GM10266 (cell line): Measurements from ENCODE around the gene TM9SF3.

ENCODE experiments used
- DNase-seq: peaks from one replicate; pipeline ENCODE4 v3.0.0; 2012; ENCODE audit errors: extremely low spot score
- TF ChIP-seq, protein P1 (sequence below): IDR thresholded peaks from 2 replicates; pipeline ENCODE4 v1.5.1; 2012; ENCODE audit warnings: mild to moderate bottlenecking, low read depth; ENCODE audit not compliant: control insufficient read depth, insufficient read depth; ENCODE audit errors: missing control alignments

Gene TM9SF3

DNA sequence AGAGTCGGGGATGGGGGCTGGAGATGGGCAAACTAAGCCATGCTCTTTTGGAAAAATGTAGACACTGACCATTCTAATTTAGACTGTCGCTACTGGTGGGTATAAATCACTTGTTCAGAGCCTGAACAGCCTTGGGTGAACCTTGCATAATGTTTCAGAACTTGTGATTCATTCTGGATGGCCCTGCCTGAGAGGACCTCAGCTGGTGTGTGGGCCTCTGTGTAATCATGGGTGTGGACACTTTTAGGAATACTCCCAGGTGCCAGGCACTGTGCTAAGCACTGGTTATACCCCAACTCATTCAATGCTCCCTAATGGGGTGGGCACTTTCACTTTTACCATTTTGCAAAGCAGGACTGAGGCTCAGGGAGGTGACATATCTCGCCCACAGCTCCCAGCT is 26.8 kb upstream of the TM9SF3 start:
- DNase-seq, result no peak
- TF ChIP-seq, protein P1, sequence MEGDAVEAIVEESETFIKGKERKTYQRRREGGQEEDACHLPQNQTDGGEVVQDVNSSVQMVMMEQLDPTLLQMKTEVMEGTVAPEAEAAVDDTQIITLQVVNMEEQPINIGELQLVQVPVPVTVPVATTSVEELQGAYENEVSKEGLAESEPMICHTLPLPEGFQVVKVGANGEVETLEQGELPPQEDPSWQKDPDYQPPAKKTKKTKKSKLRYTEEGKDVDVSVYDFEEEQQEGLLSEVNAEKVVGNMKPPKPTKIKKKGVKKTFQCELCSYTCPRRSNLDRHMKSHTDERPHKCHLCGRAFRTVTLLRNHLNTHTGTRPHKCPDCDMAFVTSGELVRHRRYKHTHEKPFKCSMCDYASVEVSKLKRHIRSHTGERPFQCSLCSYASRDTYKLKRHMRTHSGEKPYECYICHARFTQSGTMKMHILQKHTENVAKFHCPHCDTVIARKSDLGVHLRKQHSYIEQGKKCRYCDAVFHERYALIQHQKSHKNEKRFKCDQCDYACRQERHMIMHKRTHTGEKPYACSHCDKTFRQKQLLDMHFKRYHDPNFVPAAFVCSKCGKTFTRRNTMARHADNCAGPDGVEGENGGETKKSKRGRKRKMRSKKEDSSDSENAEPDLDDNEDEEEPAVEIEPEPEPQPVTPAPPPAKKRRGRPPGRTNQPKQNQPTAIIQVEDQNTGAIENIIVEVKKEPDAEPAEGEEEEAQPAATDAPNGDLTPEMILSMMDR, result no peak

- TF ChIP-seq, protein P1, result no peak
- DNase-seq, result no peak
These were observed 25.4 kb upstream of the TM9SF3 start for GRCh38 chr10:96612055-96612830.

DNA sequence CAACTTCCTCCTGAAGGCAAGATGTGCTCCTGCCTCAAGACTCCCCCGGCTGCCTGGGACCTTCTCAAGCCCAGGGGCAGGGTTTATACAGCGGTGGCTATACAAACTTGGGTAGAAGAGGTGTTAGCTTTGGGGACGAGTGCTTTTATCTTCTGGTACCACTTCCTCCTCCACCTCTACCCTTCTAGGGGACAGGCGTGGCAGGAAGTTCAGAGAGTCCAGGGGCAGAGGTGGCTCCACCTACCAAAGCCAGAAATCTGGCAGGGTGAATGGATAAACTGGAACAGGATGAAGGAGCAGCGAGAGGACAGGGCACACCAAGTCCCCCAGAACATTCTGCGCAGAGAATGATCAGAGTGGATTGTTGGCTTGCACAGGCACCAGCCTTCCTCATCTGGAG is 24.0 kb upstream of the TM9SF3 start:
- no peak for DNase-seq
- TF ChIP-seq, protein P1, result no peak

DNA sequence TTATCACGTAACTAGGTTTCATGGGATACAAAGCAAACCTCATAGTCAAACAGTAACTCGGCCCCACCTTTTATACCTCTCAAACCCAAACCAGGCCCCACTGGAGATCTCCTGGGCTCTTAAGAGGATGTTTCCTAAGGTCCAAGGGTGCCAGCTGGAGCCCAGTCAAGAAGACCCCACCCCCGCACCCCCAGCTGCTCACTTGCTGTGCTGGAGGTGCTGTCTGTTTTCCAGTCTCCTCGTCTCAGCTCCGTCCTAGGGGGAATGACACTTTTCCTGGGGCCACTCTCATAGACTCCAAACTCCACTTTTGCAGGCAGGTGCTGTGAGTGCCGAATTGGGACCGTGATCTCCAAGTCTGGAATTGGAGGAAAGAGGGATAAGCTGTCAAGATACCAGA is 22.7 kb upstream of the TM9SF3 start:
- TF ChIP-seq, protein P1, result no peak
- no peak for DNase-seq

DNA sequence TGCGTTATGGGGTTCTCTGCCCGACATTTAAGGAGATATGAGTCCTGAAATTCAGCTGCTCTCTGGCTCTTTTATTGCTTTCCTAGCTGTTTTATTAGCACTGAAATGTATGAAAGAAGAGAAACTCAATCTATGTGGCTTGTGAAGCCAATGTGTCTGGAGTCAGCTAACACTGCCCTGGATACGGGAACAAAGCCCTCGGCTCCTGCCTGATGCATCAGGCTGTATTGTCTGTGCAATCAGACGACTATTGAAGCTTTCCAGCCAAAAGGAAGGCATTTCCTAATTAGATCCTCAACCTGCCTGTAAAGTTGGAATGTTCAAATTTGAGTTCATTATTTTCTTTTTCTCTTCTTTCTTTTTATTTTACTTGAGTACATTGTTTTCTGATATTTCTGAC is 22.0 kb upstream of the TM9SF3 start:
- no peak for DNase-seq

GRCh38 chr10:96608262-96608661 is 21.4 kb upstream of the TM9SF3 start:
- no peak for DNase-seq
- TF ChIP-seq, protein P1, result no peak

More for the DNA sequence above, 22.0 kb upstream of the TM9SF3 start:
- TF ChIP-seq, protein P1, result no peak

DNA sequence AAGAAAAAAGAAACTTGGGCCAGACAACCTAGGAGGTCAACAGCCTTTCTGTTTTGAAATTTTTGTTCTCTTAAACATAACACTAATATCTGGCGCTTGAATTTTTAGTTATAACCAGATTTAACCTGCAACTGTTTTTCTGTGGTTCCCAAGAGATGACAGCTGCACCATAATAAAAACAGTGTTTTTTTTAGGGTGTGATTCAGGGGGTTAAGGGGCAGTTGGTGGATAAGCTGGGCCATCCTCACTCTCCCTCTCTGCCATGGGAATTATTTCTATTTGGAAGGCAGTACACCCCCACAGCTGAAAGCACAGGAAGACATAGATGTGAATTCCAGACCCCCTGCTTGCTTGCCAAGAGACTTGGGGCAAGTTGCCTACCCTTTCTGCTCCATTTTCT is 20.1 kb upstream of the TM9SF3 start:
- TF ChIP-seq, protein P1, result no peak
- no peak for DNase-seq
